ENCODE results near the gene TULP4. TPM values are rescaled to one million over a fixed set of nuclear protein-coding genes. Genes with fewer than 3 reads are reported as not detected.

Gene TULP4
- total RNA-seq, 1 experiment from 2014 or later: 64.6 TPM

DNA sequence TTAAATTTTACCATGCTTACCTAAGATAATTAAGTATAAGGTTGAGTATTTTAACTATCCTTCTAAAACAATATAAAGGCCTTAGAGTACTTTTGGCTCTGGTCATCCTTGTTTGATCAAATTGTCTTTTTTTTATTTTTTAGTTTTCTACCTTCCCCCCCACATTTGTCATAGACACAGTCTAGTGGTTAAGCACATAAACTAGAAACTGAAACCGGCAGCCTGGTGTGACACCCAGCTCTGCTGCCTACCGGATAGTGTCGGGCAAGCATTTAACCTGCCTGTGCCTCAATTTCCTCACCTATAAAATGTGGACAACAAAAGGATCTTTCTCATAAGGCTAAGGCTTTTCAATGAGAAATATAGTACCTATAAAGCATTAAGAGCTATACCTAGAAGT, 21.6 kb upstream of the TULP4 start:
- H3K9me3 ChIP-seq (ENCODE audit: control insufficient read depth, low read depth, low read length): no peaks in the 10 kb centered on the region
- H2AFZ ChIP-seq (ENCODE audit: low read length): no peak overlapping the region
- H2BK12ac ChIP-seq (ENCODE audit: insufficient read length, low read depth, low read length): no peak overlapping the region
- no peak overlapping the region for H2AK5ac ChIP-seq (ENCODE audit: insufficient read length, low read length)
- H3K27me3 ChIP-seq (ENCODE audit: insufficient read depth, low read length): no peaks in the 10 kb centered on the region
- Mint-ChIP-seq H3K4me1 (peaks cover 5% of the 10 kb centered on the region in 2 experiments), H3K4me3 (no peak overlapping the region), H3K27ac (peak overlapping the region in 1 of 3 experiments; percentile 14; a peak in 1 of 7 replicates), H3K36me3 (ENCODE audit: insufficient read depth in 1 of 3, low read depth in 3 of 3) (peaks cover 14 to 22% (median 18%) of the 10 kb centered on the region in 3 experiments), H3K27me3 (ENCODE audit: low read depth) (no peaks in the 10 kb centered on the region), H3K9me3 (peaks cover 6 to 11% of the 10 kb centered on the region in 2 experiments; a peak in 4 of 5 replicates)
- H3K79me2 ChIP-seq (ENCODE audit: insufficient read depth, low read length): no peaks in the 10 kb centered on the region
- H3K9ac ChIP-seq (ENCODE audit: extremely low read depth, insufficient read length, low read length): no peak overlapping the region
- H2BK20ac ChIP-seq (ENCODE audit: low read depth, low read length, poor library complexity, severe bottlenecking): no peak overlapping the region
- no CpG with 5 or more reads among the region's 3 CpGs for WGBS (ENCODE audit: extremely low coverage, insufficient read length, low lambda C conversion rate)
- no peak overlapping the region for H4K5ac ChIP-seq (ENCODE audit: insufficient read length, low read depth, low read length)
- no peak overlapping the region for H2BK5ac ChIP-seq (ENCODE audit: insufficient read length, low read length)
- H3K27ac ChIP-seq (ENCODE audit: insufficient read length, low read depth, low read length): no peak overlapping the region
- H4K8ac ChIP-seq (replicated peaks; ENCODE audit: insufficient read length, low read depth, low read length): no peak overlapping the region
- H3K4me1 ChIP-seq (ENCODE audit: insufficient read depth, low read length): no peaks in the 10 kb centered on the region
- no peak overlapping the region for H2BK120ac ChIP-seq (ENCODE audit: low read depth, low read length, poor library complexity, severe bottlenecking)
- no peak overlapping the region for H2BK15ac ChIP-seq (ENCODE audit: low read depth, low read length)
- no peaks in the 10 kb centered on the region for H3K23me2 ChIP-seq (ENCODE audit: insufficient read length, low read depth, low read length, poor library complexity, severe bottlenecking)
- H3K4ac ChIP-seq (ENCODE audit: low read depth, low read length): no peak overlapping the region
- H3K79me1 ChIP-seq (ENCODE audit: insufficient read depth, low read depth, low read length, poor library complexity, severe bottlenecking): peaks cover 4% of the 10 kb centered on the region
- TF ChIP-seq, protein P1, sequence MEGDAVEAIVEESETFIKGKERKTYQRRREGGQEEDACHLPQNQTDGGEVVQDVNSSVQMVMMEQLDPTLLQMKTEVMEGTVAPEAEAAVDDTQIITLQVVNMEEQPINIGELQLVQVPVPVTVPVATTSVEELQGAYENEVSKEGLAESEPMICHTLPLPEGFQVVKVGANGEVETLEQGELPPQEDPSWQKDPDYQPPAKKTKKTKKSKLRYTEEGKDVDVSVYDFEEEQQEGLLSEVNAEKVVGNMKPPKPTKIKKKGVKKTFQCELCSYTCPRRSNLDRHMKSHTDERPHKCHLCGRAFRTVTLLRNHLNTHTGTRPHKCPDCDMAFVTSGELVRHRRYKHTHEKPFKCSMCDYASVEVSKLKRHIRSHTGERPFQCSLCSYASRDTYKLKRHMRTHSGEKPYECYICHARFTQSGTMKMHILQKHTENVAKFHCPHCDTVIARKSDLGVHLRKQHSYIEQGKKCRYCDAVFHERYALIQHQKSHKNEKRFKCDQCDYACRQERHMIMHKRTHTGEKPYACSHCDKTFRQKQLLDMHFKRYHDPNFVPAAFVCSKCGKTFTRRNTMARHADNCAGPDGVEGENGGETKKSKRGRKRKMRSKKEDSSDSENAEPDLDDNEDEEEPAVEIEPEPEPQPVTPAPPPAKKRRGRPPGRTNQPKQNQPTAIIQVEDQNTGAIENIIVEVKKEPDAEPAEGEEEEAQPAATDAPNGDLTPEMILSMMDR (conservative IDR thresholded peaks at IDR 0.05): no peak
- H3K18ac ChIP-seq (ENCODE audit: insufficient read length, low read depth, low read length): no peak overlapping the region
- H3T11ph ChIP-seq (ENCODE audit: low read length): no peak overlapping the region
- no peak for DNase-seq
- no peak overlapping the region for H3K23ac ChIP-seq (ENCODE audit: insufficient read length, low read depth, low read length)
- H3K4me2 ChIP-seq (ENCODE audit: insufficient read depth, insufficient read length, low read length): no peak overlapping the region
- no peak overlapping the region for H3K56ac ChIP-seq (ENCODE audit: insufficient read length, low read depth, low read length)
- no peak overlapping the region for H3K14ac ChIP-seq (ENCODE audit: insufficient read depth, low read length)
- H4K20me1 ChIP-seq (ENCODE audit: control insufficient read depth, insufficient read depth, insufficient read length): no peaks in the 10 kb centered on the region
- no peak overlapping the region for H4K91ac ChIP-seq (ENCODE audit: insufficient read length, low read depth, low read length)

All from H9 (cell line).